Ectodermal cell (in vitro differentiated cells): Measurements from ENCODE around the gene CFAP65.

ENCODE experiments used
- H3K27ac ChIP-seq: 2 replicates; pipeline ENCODE4 v1.7.0; 2013; ENCODE audit warnings: mild to moderate bottlenecking, low read depth, low read length; ENCODE audit not compliant: insufficient read depth, poor library complexity, severe bottlenecking
- H3K27me3 ChIP-seq: 2 replicates; pipeline ENCODE4 v1.7.0; 2013; ENCODE audit warnings: mild to moderate bottlenecking, low read length; ENCODE audit not compliant: insufficient read depth, control insufficient read depth, poor library complexity, severe bottlenecking
- H3K36me3 ChIP-seq: one replicate; pipeline ENCODE4 v1.7.0; 2013; ENCODE audit warnings: low read length; ENCODE audit not compliant: control insufficient read depth, insufficient read depth
- H3K4me1 ChIP-seq: one replicate; pipeline ENCODE4 v1.7.0; 2013; ENCODE audit warnings: low read length; ENCODE audit not compliant: control insufficient read depth, insufficient read depth
- H3K4me3 ChIP-seq: 2 replicates; pipeline ENCODE4 v1.7.0; 2013; ENCODE audit warnings: low read depth, low read length, control low read depth; ENCODE audit not compliant: insufficient read depth
- H3K9me3 ChIP-seq: 2 replicates; pipeline ENCODE4 v1.7.0; 2013; ENCODE audit warnings: mild to moderate bottlenecking, low read length, moderate library complexity; ENCODE audit not compliant: control insufficient read depth
- WGBS, 2 experiments: methylation state at CpG; one replicate each; pipeline ENCODE4 v1.1.7; 2013; ENCODE audit warnings: missing lambda C conversion rate in 2 of 2; 5-methylcytosine and 5-hydroxymethylcytosine counted together

The CFAP65 gene

DNA sequence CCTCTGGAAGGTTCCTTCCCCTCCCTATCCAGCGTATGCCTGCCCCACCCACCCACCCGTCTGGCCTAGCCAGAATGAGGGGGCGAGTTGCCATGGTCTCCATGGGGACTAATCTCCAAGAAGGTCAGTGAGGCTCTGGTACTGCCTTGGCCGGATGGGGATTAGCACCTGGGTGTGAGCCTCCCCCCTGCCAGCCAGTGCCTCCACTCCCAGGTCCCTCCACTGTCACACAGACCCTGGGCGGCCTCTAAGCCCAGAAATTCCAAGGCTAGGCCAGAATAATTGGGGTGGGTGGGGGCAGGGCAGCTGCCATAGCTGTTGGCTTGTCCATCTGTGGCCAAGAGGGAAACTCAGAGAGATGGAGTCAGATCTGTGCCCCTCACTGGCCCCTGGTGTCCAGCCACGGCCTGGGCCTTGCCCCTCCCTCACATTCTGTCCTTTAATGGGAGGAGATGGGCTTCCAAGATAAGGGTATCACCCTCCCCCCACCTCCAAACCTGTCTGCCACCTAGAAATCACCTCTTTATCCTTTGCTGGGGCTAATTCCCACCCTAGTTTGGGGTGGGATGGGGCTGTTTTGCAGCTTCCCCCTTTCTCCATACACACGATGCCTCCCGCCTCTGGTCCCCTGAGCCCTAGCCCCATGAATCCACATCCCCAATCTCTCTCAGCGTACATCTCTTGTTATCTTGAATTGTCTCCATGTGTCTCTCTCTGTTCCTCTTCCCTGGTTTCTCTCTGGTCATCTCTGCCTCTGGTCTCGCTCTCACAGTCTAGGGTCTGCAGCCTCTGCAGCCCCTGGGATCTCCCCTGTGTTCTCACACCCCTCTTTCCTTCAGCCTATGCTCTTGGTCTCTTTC, 42.1 kb downstream of the CFAP65 start:
- no peaks in the 10 kb centered on the region for H3K9me3 ChIP-seq
- 25% methylated on average over 7 to 10 of the region's 10 CpGs for WGBS, 2 experiments
- no peaks in the 10 kb centered on the region for H3K36me3 ChIP-seq
- peaks cover 99% of the 10 kb centered on the region for H3K27me3 ChIP-seq
- H3K4me1 ChIP-seq, result peaks cover 30% of the 10 kb centered on the region
- no peak overlapping the region for H3K27ac ChIP-seq
- no peak overlapping the region for H3K4me3 ChIP-seq

GRCh38 chr2:218998414-218999002, 42.8 kb downstream of the CFAP65 start:
- no peaks in the 10 kb centered on the region for H3K9me3 ChIP-seq
- H3K27me3 ChIP-seq, result peaks cover 99% of the 10 kb centered on the region
- WGBS, 2 experiments, result 76 to 81% methylated on average over 12 of the region's 12 CpGs
- H3K4me3 ChIP-seq, result no peak overlapping the region
- no peak overlapping the region for H3K27ac ChIP-seq
- no peaks in the 10 kb centered on the region for H3K36me3 ChIP-seq
- H3K4me1 ChIP-seq, result peaks cover 36% of the 10 kb centered on the region

- no peak overlapping the region for H3K27ac ChIP-seq
- H3K4me1 ChIP-seq, result peaks cover 43% of the 10 kb centered on the region
- 57 to 58% methylated on average over 2 of the region's 2 CpGs for WGBS, 2 experiments
- no peaks in the 10 kb centered on the region for H3K36me3 ChIP-seq
- H3K9me3 ChIP-seq, result no peaks in the 10 kb centered on the region
- no peak overlapping the region for H3K4me3 ChIP-seq
- H3K27me3 ChIP-seq, result peaks cover 99% of the 10 kb centered on the region
These were observed 43.6 kb downstream of the CFAP65 start for GRCh38 chr2:218997731-218998130.

GRCh38 chr2:218996937-218997336, 44.4 kb downstream of the CFAP65 start:
- Histone ChIP-seq H3K4me3 (no peak overlapping the region), H3K4me1 (peaks cover 38% of the 10 kb centered on the region), H3K9me3 (no peaks in the 10 kb centered on the region), H3K27ac (no peak overlapping the region), H3K36me3 (no peaks in the 10 kb centered on the region), H3K27me3 (peaks cover 99% of the 10 kb centered on the region)
- 72 to 87% methylated on average over 4 of the region's 4 CpGs for WGBS, 2 experiments

- 13 to 14% methylated on average over 43 of the region's 43 CpGs for WGBS, 2 experiments
- Histone ChIP-seq H3K36me3 (no peaks in the 10 kb centered on the region), H3K27me3 (peaks cover 99% of the 10 kb centered on the region), H3K27ac (no peak overlapping the region), H3K9me3 (no peaks in the 10 kb centered on the region), H3K4me1 (peaks cover 34% of the 10 kb centered on the region), H3K4me3 (peak overlapping the region; percentile 29)
These were observed 45.2 kb downstream of the CFAP65 start for GRCh38 chr2:218995972-218996711.

- H3K36me3 ChIP-seq, result no peaks in the 10 kb centered on the region
- no peak overlapping the region for H3K27ac ChIP-seq
- WGBS, 2 experiments, result 39 to 46% methylated on average over 8 of the region's 8 CpGs
- H3K27me3 ChIP-seq, result peaks cover 99% of the 10 kb centered on the region
- no peak overlapping the region for H3K4me3 ChIP-seq
- peaks cover 31% of the 10 kb centered on the region for H3K4me1 ChIP-seq
- H3K9me3 ChIP-seq, result no peaks in the 10 kb centered on the region
These were observed 45.8 kb downstream of the CFAP65 start for GRCh38 chr2:218995561-218995960.

GRCh38 chr2:218993345-218994315, 47.7 kb downstream of the CFAP65 start, which contains the start of gene CRYBA2:
Gene CRYBA2, minus strand, starts transcription at chr2:218993422. Its CDS starts 246 bp downstream, at chr2:218993176.
- Histone ChIP-seq H3K27ac (no peak within 1 kb of the TSS), H3K4me3 (peak within 1 kb of the TSS; percentile 7), H3K9me3 (no peaks in the 10 kb centered on the region)

DNA sequence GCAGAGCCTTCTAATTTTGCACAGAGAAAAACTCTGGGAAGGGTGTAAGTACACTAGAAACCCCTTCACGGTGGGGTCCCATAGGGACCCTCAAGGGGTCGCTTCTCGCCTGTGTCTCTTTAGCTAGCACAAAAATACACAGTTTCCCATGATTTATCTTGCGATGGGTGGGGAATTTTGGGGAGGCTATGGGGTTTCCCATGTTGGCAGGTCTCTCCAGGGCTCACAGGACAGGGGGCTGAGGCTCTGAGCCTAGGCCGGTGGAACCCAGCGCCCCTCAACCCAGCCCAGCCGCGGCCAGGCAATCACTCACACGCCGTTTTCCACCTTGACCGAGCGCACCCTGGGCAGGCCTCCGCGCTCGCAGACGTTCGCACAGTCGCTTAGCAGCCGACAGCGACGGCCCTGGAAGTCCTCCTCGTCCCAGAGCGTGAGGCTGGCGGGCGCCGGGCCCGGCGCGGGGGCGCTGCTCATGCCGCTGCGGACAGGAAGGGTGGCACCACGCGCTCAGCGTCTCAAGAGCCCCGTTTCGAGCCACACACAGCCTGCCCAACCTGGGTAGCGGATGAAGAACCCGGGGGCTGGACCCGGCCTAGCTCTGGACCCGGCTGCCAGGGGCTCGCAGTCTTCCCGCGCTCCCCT, 48.5 kb downstream of the CFAP65 start:
- H3K4me3 ChIP-seq, result no peak overlapping the region
- no peak overlapping the region for H3K27ac ChIP-seq
- peaks cover 100% of the 10 kb centered on the region for H3K27me3 ChIP-seq
- no peaks in the 10 kb centered on the region for H3K9me3 ChIP-seq
- 4 to 5% methylated on average over 44 of the region's 44 CpGs for WGBS, 2 experiments
- no peaks in the 10 kb centered on the region for H3K36me3 ChIP-seq
- peaks cover 14% of the 10 kb centered on the region for H3K4me1 ChIP-seq

More at GRCh38 chr2:218993345-218994315, 47.7 kb downstream of the CFAP65 start, which contains the start of gene CRYBA2:
- Histone ChIP-seq H3K36me3 (no peaks in the 10 kb centered on the region), H3K27me3 (peaks cover 100% of the 10 kb centered on the region), H3K4me1 (peaks cover 16% of the 10 kb centered on the region)
- WGBS, 2 experiments, result 1% methylated on average over 88 of the region's 88 CpGs

DNA sequence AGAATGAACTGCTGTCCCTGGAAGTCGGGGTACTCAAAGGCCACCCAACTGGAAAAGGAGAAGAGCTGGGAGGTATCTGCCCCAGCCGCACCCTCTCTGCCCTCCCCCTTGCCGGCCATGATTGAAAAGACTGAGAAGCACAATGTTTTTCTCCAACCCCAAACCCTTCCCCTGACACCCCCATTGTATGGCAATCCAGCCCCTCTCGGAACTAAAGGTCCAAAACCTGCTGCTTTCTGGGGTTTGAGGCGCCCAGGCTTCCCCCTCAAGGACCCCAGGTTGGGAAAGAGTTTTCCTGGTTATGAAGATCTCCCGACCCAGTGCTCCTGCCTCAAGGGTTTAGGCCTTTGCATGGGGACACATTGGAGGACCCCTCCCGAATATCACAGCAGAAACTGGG, 49.1 kb downstream of the CFAP65 start:
- Histone ChIP-seq H3K27ac (no peak overlapping the region), H3K36me3 (no peaks in the 10 kb centered on the region), H3K4me1 (peaks cover 14% of the 10 kb centered on the region), H3K9me3 (no peaks in the 10 kb centered on the region), H3K27me3 (peaks cover 100% of the 10 kb centered on the region), H3K4me3 (no peak overlapping the region)
- 21 to 27% methylated on average over 7 of the region's 7 CpGs for WGBS, 2 experiments
